Measurements from ENCODE around the gene NAB1.

DNA sequence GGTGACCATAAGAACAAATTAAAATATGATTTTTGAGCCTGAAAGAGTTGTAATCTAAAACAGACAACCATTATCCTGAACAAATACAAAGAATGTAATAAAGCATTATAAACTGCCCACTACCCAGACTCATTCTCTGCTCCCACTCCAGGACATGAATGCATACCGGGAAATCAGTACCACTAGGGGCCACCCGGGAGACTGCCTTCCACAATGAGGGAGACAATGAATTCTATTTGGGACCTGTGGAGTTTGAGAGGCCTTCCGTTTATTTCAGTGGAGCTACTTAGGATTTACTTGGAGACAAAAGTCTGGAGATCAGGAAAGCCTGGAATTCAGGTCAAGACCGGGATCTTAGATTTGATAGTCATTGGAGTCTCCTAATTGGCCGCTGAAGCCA lies 50.0 kb downstream of the NAB1 start:
- TF ChIP-seq CTCF (conservative IDR thresholded peaks at IDR 0.05; ENCODE audit: low read depth in 2 of 2) = peak; percentile 45 to 48
- peak; percentile 8; the same call in 1 of the 2 replicates for TF ChIP-seq CREB1 (CRISPR knock-in tag; IDR thresholded peaks at IDR 0.05; ENCODE audit: low read depth)
- TF ChIP-seq ZNF331 (CRISPR knock-in tag; IDR thresholded peaks at IDR 0.05; ENCODE audit: low read depth) = no peak
- no peak for TF ChIP-seq EZH2 (IDR thresholded peaks at IDR 0.05; ENCODE audit: low read depth, unreplicated experiment)
- TF ChIP-seq POLR2AphosphoS5 (IDR thresholded peaks at IDR 0.05; ENCODE audit: low read depth) = no peak
- TF ChIP-seq STAT1 (IDR thresholded peaks at IDR 0.05; ENCODE audit: unreplicated experiment) = no peak
- no peak for TF ChIP-seq REST (IDR thresholded peaks at IDR 0.05; ENCODE audit: unreplicated experiment)

All from GM23338 (cell line).